Stimulated activated CD8-positive, alpha-beta memory T cell treated with anti-CD3 and anti-CD28 coated beads, Interleukin-4, amount 100 ng/mL, for 48 hours (primary cell): ENCODE measurements around the gene SEMA4C.

Source experiments
- DNase-seq: peaks from one replicate; pipeline ENCODE4 v3.0.0-alpha.2; 2020

The SEMA4C gene

DNA sequence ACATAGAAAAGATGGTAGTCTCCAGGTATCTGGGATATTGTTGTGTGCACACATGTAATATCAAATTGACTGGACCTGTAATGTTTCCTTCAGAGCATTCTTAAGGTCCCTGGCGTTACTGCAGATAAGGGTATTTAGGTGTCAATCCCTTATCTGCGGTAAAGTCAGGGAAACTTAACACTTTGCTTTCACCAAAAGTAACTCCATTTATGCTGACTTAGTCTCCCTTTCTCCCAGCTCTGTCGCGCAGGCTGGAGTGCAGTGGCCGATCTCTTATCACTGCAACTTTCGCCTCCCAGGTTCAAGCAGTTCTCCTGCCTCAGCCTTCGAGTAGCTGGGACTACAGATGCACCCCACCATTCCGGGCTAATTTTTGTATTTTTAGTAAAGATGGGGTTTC lies 52.0 kb downstream of the SEMA4C start:
- no peak for DNase-seq

DNA sequence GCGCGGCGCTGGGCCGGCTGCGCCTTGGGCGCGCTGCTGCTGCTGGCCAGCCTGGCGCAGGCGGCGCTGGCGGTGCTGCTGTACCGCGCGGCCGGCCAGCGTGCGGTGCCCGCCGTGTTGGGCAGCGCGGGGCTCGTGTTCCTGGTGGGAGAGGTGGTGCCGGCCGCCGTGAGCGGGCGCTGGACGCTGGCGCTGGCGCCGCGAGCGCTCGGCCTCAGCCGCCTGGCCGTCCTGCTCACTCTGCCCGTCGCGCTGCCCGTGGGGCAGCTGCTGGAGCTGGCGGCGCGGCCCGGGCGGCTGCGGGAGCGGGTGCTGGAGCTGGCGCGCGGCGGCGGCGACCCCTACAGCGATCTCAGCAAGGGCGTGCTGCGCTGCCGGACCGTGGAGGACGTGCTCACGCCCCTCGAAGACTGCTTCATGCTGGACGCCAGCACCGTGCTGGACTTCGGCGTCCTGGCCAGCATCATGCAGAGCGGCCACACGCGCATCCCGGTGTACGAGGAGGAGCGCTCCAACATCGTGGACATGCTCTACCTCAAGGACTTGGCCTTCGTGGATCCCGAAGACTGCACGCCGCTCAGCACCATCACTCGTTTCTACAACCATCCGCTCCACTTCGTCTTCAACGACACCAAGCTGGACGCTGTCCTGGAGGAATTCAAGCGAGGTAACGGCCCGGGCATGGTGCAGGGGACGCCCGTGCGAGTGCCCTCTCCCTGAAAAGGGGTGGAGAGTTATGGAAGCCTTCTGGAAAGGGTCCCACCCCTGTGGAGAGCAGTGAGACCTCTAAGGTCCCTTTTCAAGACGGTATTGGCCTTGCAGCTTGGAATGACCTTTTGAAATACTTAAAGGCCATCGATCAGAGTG lies 52.8 kb downstream of the SEMA4C start:
- peak; percentile 36 for DNase-seq

DNA sequence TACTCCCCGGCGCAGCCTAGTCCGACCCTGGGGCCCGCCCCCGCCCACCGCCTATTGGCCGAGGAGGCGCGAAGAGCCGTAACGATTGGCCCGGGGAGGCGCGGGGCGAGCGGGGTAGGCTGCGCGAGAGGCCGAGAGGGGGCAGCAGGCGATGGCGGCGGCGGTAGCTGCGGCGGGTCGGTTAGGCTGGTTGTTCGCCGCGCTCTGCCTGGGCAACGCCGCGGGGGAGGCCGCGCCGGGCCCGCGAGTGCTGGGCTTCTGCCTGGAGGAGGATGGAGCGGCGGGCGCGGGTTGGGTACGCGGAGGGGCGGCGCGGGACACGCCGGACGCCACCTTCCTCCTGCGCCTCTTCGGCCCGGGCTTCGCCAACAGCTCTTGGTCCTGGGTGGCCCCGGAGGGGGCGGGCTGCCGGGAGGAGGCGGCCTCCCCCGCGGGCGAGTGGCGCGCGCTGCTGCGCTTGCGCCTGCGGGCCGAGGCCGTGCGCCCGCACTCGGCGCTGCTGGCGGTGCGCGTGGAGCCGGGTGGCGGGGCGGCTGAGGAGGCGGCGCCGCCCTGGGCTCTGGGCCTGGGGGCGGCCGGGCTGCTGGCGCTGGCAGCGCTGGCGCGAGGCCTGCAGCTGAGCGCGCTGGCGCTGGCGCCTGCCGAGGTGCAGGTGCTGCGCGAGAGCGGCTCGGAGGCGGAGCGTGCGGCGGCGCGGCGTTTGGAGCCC lies 53.6 kb downstream of the SEMA4C start, which contains the start of gene CNNM3:
Gene CNNM3 (plus strand): TSS at position 142 of the 709 bp plus-strand sequence. CDS start 10 bp downstream, at position 152.
- peak; percentile 97 for DNase-seq

DNA sequence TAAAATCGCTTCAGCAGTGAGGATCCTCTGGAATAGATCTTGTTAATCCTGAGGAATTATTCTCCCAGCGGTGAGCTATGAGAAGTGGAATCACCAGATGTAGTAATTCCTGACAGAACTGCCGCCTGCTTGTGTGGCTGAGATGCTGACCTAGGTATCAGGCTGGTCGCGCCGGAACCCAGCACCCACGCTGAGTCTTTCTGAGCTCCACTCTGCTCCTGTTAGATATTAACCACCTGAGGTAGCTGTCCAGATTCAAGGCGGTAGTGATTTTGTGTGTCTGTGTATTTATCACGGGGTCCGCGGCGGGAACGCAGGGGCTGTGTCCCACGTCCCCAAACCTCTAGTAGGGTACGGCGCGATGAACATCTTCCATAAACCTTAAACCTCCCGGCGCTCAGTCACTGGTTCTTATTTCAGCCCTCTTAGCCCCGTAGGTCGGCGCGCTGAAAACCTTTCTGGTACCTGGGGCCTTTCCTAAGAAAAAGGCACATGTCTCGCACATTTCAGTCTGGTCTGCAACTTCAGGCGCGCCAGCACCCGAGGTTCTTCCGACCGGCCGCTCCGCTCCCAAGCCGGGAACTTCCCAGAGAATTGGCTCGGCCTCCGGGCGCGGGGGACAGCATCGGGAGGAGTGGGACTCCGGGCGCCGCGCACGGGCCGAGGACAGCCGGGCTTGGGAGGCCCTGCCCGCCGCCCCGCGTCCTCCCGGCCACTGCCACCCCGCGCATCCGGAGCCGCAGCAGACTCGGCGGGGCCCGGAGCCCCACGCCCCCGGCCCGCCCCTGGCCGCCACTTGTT lies 54.4 kb downstream of the SEMA4C start:
- DNase-seq: peak; percentile 52

DNA sequence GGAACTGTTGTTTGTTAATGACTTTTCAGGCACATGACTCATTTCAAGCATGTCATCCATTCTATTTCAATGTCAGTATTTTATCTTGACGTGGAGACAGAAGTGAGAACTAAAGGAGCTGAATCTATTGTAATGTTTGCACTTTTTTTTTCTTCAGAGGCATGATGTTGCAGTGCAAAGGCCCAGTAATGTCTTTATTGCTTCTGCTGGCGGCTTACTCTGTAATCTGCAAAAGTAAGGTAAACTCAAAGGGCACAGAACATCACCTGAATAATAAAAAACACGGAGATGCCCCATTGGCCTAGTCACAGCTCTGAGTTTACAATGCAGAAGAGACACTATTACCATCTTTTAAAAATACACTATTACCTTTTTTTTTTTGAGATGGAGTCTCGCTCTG lies 56.2 kb downstream of the SEMA4C start:
- no peak for DNase-seq

DNA sequence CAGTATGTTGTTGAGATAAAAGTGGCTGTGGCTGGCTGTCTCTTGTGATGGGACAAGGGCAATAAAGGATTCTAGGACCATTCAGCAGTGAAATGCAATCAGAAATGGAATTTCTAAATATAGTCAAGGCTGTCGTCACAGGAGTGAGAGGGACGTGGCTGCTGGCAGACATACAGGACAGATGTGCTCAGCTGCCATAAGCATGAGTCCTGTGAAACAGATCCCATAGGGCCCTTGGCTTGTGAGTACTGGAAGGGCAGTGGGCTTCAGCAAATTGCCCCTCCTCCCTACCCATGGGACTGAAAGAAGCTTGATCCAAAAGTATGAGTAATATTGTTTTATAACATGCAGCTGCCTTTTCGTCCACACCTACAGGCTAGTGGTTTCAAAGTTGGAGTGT lies 58.0 kb downstream of the SEMA4C start:
- DNase-seq: no peak

DNA sequence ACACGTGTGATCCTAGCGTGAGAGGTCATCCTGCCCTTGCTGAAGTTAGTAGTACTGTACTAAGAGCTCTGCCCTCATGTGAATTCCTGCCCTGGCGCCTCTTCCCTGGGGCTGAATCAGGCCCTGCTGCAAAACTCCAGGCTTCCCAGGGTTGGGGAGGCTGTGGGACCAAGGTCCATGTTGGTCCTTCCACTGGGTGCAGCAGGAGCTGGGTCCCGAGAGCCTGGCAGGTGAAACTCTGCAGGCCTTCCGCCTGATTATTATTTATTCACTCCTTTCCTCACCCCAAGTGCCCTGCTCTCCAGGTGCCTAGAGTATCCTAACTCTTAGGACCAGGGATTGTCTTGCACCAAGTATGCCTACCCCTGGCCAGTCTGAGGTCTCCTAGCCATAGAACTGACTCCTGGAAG lies 59.1 kb downstream of the SEMA4C start:
- DNase-seq: no peak

DNA sequence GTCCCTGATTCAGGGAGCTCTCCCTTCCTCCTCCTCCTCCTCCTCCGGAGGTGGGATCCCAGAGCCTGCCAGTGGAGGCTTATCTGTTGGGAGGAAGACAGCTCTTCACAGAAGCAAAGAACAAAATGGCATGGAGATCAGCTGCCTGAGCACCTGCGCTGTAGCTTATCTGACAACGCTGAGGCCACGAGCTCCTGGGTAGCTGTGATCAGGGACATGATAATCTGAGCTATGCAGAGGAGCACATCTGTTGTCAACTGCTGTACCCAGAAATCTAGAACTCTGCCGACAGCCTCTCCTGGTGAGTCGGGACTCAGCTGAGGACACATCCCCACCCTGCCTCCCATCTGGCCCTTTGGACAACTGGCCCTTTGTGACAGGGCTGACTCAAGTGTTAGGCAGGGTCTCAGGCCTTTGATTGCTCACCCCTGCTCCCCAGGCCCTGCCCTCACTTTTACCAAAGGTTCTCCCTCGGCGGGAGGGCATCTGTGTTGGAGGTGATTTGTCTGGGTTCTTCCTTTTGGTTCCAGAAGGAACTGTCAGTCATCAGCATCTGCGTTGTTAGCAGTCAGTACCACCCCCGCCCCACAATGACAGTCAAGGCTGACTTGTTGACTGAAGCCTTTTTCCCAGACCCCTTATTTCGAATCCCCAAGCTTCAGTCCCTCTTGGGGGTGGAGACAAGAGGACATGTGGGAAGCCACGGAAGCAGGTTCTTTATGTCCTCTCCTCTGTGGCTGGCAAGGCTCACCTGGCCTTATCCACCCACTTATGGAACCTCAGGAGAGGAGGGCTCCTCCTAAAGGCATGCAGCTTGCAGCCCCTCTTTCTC lies 59.7 kb downstream of the SEMA4C start:
- DNase-seq: no peak
